ENCODE data around the gene ADGRG3. TPM values are rescaled to one million over a fixed set of nuclear protein-coding genes. Genes with fewer than 3 reads are reported as not detected.

Gene ADGRG3
- total and polyA plus RNA-seq, 9 of the 15 experiments (the other 6 are each of a cell fraction or from before 2014, with no cell fraction given), result 0.09 to 0.52 (median 0.14) TPM; not detected in 3

DNA sequence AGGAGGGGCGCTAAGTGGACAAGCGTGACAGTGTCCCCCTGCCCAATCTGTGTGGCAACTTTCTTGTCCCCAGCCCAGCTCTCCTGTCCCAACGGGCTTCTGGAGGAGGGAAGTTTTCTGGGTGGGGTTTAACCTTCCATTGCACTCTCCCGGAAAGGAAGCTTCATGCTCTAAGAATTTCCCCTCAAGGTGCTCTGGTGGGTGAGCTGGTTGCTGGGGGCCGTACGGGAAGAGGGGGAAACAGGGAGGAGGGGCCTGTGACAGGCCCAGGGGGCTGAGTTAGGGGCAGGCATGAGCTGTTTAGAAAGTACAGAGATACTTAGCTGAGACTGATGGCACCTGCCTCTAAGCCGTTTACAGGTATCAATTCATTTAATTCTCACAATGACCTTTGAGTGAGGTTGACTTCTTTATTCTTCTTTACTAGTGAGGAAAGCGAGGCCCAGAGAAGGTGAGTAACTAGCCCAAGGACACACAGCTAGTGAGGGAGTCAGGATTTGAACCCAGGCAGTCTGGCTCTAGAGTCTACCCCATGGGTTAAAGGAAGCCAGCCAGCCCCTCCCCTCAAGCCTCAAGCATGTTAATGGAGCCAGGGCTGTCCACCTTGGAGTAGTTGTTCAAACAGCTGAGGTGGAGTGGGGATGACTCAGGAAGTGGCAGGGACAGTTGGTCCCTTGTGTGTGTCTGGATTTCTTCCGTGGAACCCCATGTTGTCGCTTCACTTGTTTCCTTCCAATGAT is 20.8 kb upstream of the ADGRG3 start:
- Histone ChIP-seq H3K9me1 (ENCODE audit: control insufficient read depth, insufficient read depth, low read length) (no peaks in the 10 kb centered on the region), H3K4me2 (ENCODE audit: insufficient read depth, low read length) (no peak overlapping the region), H4K20me1 (replicated peaks; ENCODE audit: control insufficient read depth, insufficient read depth, low read length) (peaks cover 7% of the 10 kb centered on the region; the same call in 1 of the 2 replicates), H3K27me3 (ENCODE audit: control insufficient read depth in 2 of 2, insufficient read depth in 2 of 2, low read length in 2 of 2) (peaks cover 0 to 5% of the 10 kb centered on the region in 2 experiments; a peak in 2 of 5 replicates), H3K4me3 (no peak overlapping the region), H3K79me2 (ENCODE audit: control insufficient read depth, insufficient read depth, low read length) (no peaks in the 10 kb centered on the region), H3K27ac (ENCODE audit: extremely low read depth, low read depth, low read length) (no peak overlapping the region), H3K9me3 (replicated peaks; ENCODE audit: control insufficient read depth, insufficient read depth, low read depth, low read length) (peaks cover 3% of the 10 kb centered on the region), H3K4me1 (replicated peaks in 1 of 2; ENCODE audit: control insufficient read depth in 2 of 2, insufficient read depth in 2 of 2, low read length in 2 of 2) (peaks cover 0 to 6% of the 10 kb centered on the region in 2 experiments; a peak in 2 of 5 replicates), H2AFZ (ENCODE audit: low read depth, low read length) (no peak overlapping the region), H3K36me3 (ENCODE audit: control insufficient read depth, insufficient read depth, low read length) (no peaks in the 10 kb centered on the region), H3K9ac (ENCODE audit: insufficient read depth in 1 of 2, low read depth in 2 of 2, low read length in 2 of 2) (no peak overlapping the region)
- in situ Hi-C loops (cut with MboI), result loop anchor here (5.0 kb wide), 1 partner anchor 60 kb away; no protein-coding TSS in a partner anchor
- no peak for DNase-seq (ENCODE audit: extremely low read depth in 1 of 4, low spot score in 3 of 4)
- CTCF ChIA-PET (ENCODE audit: low intra/inter-chr PET ratio), result interaction anchor here (3.5 to 4.4 kb wide), 5 partner anchors 47 to 88 kb away, joined by 19 to 65 read pairs (median 44); partner anchors contain the start of gene KATNB1
- ATAC-seq, result no peak
- TF ChIP-seq ZNF561 (CRISPR knock-in tag; conservative IDR thresholded peaks at IDR 0.05) (no peak), PTBP1 (IDR thresholded peaks at IDR 0.05; ENCODE audit: low read depth, low read length) (peak; percentile 69; the same call in 1 of the 2 replicates), CBFA2T2 (conservative IDR thresholded peaks at IDR 0.05) (no peak), ZFP36 (IDR thresholded peaks at IDR 0.05; ENCODE audit: low read depth, low read length, partially characterized antibody) (peak; percentile 73), BCOR (IDR thresholded peaks at IDR 0.05) (peak; percentile 68), KDM1A (IDR thresholded peaks at IDR 0.05) (0 out of 4 replicates have a peak, but pooled peaks of 1 of the 2 experiments have one; percentile 30), RFX1 (IDR thresholded peaks at IDR 0.05) (no peak), RBM25 (IDR thresholded peaks at IDR 0.05; ENCODE audit: low read depth, low read length, severe bottlenecking) (peak; percentile 87)
- intact Hi-C loops (cut with micrococcal nuclease), result loop anchor here (5.0 to 10.0 kb wide), 3 partner anchors 90 to 347 kb away; partner anchors contain the start of gene KATNB1
- no TSS peak for BruUV-seq (replicated peaks)
- 14% methylated on average over 8 of the region's 10 CpGs for WGBS (ENCODE audit: insufficient coverage, low coverage, missing lambda C conversion rate)
- POLR2A ChIA-PET, result interaction anchor here (0.5 to 1.3 kb wide), 3 partner anchors 18 to 66 kb away, joined by 3 to 4 read pairs (median 4); no protein-coding TSS in a partner anchor
- no peak for FAIRE-seq
